SK-N-SH treated with all-trans-retinoic acid at 6 μM for 48 hours (cell line): ENCODE measurements around the gene CHST13.

Source experiments
- ATAC-seq: fragments of 200-7000 bp; cut with Tn5 transposase; 3 replicates; pipeline ENCODE4 v1.9.1; 2020; ENCODE audit warnings: mild to moderate bottlenecking, moderate library complexity
- ARNTL ChIP-seq: fragments of 450-650 bp; formaldehyde crosslinking; IDR thresholded peaks from 2 replicates; pipeline ENCODE4 v1.5.0; 2020; ENCODE audit warnings: low read depth, mild to moderate bottlenecking, moderate library complexity, borderline replicate concordance
- BACH2 ChIP-seq: fragments of 250-450 bp; sonication (Bioruptor Pico); IDR thresholded peaks from 2 replicates; pipeline ENCODE4 v1.9.0; 2021; ENCODE audit warnings: mild to moderate bottlenecking, borderline replicate concordance
- CSDC2 ChIP-seq: fragments of 250-450 bp; sonication (Bioruptor Pico); IDR thresholded peaks from 2 replicates; pipeline ENCODE4 v1.5.0; 2020; ENCODE audit warnings: mild to moderate bottlenecking, moderate library complexity
- GLIS3 ChIP-seq: fragments of 250-450 bp; sonication (Bioruptor Pico); IDR thresholded peaks from 2 replicates; pipeline ENCODE4 v1.5.0; 2020; ENCODE audit warnings: mild to moderate bottlenecking, moderate library complexity
- ISL1 ChIP-seq: fragments of 250-450 bp; sonication (Bioruptor Pico); IDR thresholded peaks from 2 replicates; pipeline ENCODE4 v2.1.2; 2022; ENCODE audit warnings: mild to moderate bottlenecking, moderate library complexity
- OSR1 ChIP-seq: fragments of 250-450 bp; sonication (Bioruptor Pico); IDR thresholded peaks from 2 replicates; pipeline ENCODE4 v1.8.0; 2022; ENCODE audit warnings: moderate library complexity, mild to moderate bottlenecking, inconsistent platforms
- PPARA ChIP-seq: fragments of 250-450 bp; sonication (Bioruptor Pico); IDR thresholded peaks from 2 replicates; pipeline ENCODE4 v1.5.0; 2020; ENCODE audit warnings: mild to moderate bottlenecking, borderline replicate concordance
- SNAI2 ChIP-seq: fragments of 250-450 bp; sonication (Bioruptor Pico); IDR thresholded peaks from 2 replicates; pipeline ENCODE4 v1.5.0; 2020; ENCODE audit warnings: mild to moderate bottlenecking, moderate library complexity
- TCF4 ChIP-seq: fragments of 250-450 bp; sonication (Bioruptor Pico); IDR thresholded peaks from 2 replicates; pipeline ENCODE4 v1.8.0; 2021; ENCODE audit warnings: mild to moderate bottlenecking, moderate library complexity, borderline replicate concordance
- TOX ChIP-seq: fragments of 250-450 bp; sonication (Bioruptor Pico); IDR thresholded peaks from 2 replicates; pipeline ENCODE4 v1.8.0; 2021; ENCODE audit warnings: mild to moderate bottlenecking, moderate library complexity, borderline replicate concordance
- ZC3H10 ChIP-seq: fragments of 250-450 bp; sonication (Bioruptor Pico); IDR thresholded peaks from 2 replicates; pipeline ENCODE4 v1.5.1; 2021; ENCODE audit warnings: mild to moderate bottlenecking, moderate library complexity
- ZFP3 ChIP-seq: fragments of 250-450 bp; sonication (Bioruptor Pico); IDR thresholded peaks from 2 replicates; pipeline ENCODE4 v1.5.0; 2020; ENCODE audit warnings: mild to moderate bottlenecking, moderate library complexity
- ZFP30 ChIP-seq: fragments of 450-650 bp; formaldehyde crosslinking; IDR thresholded peaks from 2 replicates; pipeline ENCODE4 v1.5.0; 2022; ENCODE audit warnings: mild to moderate bottlenecking, moderate library complexity
- ZNF70 ChIP-seq: fragments of 450-650 bp; formaldehyde crosslinking; IDR thresholded peaks from 2 replicates; pipeline ENCODE4 v1.5.0; 2020; ENCODE audit warnings: mild to moderate bottlenecking, moderate library complexity
- ZNF8 ChIP-seq: fragments of 450-650 bp; formaldehyde crosslinking; IDR thresholded peaks from 2 replicates; pipeline ENCODE4 v1.5.0; 2020; ENCODE audit warnings: mild to moderate bottlenecking, moderate library complexity
- TF ChIP-seq, protein P1 (sequence below): fragments of 250-450 bp; sonication (Bioruptor Pico); IDR thresholded peaks from 2 replicates; pipeline ENCODE4 v1.5.1; 2021; ENCODE audit warnings: mild to moderate bottlenecking, moderate library complexity
- TF ChIP-seq, protein P2 (sequence below): fragments of 250-450 bp; sonication (Bioruptor Pico); IDR thresholded peaks from 2 replicates; pipeline ENCODE4 v1.8.0; 2021; ENCODE audit warnings: low read depth, mild to moderate bottlenecking, moderate library complexity, borderline replicate concordance
- TF ChIP-seq, protein P3 (sequence below): fragments of 250-450 bp; sonication (Bioruptor Pico); IDR thresholded peaks from 2 replicates; pipeline ENCODE4 v1.5.1; 2020; ENCODE audit warnings: low read depth, mild to moderate bottlenecking, moderate library complexity
- TF ChIP-seq, protein P4 (sequence below): fragments of 250-450 bp; sonication (Bioruptor Pico); IDR thresholded peaks from 2 replicates; pipeline ENCODE4 v1.8.0; 2020; ENCODE audit warnings: mild to moderate bottlenecking, moderate library complexity, borderline replicate concordance

The CHST13 gene

DNA sequence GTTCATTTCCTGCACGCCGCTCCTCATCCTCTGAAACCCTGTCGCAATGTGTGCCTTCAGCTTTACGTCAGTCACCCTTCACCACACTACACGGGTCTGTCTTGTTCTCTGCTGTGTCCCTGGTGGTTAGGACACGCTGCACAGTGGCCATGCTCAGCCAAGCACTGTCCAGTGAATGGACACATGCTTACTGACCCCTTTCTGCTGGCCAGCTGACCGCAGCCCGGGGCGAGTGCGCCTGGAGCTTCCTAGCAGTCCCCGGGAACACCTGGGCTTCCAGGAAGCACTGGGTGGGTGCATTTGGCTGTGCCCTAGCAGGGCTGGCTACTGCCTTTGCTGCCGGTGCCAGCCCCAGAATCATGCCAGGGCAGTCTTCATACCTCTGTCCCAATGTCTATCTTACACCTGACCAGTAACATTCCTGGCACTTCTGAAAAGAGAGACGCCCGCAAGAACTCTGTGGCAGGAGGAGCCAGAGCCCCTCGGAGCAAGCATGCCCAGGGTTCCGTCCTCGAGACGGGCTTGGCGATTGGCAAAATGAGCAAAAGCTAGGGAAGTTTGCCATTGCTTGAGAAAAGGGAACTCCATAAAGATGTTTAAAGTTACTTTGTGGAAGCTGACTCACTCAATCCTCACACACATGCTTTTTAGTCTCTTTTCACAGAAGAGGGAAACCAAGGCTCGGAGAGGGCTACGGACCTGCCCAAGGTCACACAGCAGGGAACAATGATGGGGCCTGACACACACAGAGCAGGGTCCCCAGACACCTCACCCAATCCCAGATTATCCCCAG is 32.5 kb upstream of the CHST13 start (continued):
- TF ChIP-seq, protein P1, sequence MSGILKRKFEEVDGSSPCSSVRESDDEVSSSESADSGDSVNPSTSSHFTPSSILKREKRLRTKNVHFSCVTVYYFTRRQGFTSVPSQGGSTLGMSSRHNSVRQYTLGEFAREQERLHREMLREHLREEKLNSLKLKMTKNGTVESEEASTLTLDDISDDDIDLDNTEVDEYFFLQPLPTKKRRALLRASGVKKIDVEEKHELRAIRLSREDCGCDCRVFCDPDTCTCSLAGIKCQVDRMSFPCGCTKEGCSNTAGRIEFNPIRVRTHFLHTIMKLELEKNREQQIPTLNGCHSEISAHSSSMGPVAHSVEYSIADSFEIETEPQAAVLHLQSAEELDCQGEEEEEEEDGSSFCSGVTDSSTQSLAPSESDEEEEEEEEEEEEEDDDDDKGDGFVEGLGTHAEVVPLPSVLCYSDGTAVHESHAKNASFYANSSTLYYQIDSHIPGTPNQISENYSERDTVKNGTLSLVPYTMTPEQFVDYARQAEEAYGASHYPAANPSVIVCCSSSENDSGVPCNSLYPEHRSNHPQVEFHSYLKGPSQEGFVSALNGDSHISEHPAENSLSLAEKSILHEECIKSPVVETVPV, result no peak
- TF ChIP-seq TCF4 (CRISPR knock-in tag), result no peak
- TF ChIP-seq ZC3H10 (CRISPR knock-in tag), result no peak
- TF ChIP-seq, protein P2, sequence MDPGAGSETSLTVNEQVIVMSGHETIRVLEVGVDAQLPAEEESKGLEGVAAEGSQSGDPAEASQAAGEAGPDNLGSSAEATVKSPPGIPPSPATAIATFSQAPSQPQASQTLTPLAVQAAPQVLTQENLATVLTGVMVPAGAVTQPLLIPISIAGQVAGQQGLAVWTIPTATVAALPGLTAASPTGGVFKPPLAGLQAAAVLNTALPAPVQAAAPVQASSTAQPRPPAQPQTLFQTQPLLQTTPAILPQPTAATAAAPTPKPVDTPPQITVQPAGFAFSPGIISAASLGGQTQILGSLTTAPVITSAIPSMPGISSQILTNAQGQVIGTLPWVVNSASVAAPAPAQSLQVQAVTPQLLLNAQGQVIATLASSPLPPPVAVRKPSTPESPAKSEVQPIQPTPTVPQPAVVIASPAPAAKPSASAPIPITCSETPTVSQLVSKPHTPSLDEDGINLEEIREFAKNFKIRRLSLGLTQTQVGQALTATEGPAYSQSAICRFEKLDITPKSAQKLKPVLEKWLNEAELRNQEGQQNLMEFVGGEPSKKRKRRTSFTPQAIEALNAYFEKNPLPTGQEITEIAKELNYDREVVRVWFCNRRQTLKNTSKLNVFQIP (CRISPR knock-in tag), result no peak

DNA sequence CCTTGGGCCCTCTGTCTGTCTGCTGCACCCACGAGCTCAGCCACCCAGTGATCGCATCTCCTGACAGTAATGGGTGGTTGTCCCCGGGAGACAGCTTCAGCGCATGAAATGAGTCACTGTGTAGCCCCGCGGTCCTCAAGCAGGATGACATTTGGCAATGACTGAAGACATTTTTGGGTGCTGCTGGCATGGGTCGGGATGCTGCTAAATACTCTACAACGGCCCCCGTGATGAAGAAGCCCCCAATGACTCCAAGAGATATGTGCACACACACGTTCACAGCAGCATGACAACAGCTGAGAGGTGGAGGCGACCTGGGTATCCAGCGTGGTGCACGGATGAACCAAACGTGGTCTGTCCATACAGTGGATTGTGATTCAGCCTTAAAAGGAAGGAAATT is 30.9 kb upstream of the CHST13 start:
- no peak for ATAC-seq
- TF ChIP-seq CSDC2 (CRISPR knock-in tag), result no peak
- TF ChIP-seq BACH2, result no peak
- TF ChIP-seq, protein P3, sequence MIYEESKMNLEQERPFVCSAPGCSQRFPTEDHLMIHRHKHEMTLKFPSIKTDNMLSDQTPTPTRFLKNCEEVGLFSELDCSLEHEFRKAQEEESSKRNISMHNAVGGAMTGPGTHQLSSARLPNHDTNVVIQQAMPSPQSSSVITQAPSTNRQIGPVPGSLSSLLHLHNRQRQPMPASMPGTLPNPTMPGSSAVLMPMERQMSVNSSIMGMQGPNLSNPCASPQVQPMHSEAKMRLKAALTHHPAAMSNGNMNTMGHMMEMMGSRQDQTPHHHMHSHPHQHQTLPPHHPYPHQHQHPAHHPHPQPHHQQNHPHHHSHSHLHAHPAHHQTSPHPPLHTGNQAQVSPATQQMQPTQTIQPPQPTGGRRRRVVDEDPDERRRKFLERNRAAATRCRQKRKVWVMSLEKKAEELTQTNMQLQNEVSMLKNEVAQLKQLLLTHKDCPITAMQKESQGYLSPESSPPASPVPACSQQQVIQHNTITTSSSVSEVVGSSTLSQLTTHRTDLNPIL (CRISPR knock-in tag), result no peak
- TF ChIP-seq TCF4 (CRISPR knock-in tag), result no peak
- TF ChIP-seq, protein P4, sequence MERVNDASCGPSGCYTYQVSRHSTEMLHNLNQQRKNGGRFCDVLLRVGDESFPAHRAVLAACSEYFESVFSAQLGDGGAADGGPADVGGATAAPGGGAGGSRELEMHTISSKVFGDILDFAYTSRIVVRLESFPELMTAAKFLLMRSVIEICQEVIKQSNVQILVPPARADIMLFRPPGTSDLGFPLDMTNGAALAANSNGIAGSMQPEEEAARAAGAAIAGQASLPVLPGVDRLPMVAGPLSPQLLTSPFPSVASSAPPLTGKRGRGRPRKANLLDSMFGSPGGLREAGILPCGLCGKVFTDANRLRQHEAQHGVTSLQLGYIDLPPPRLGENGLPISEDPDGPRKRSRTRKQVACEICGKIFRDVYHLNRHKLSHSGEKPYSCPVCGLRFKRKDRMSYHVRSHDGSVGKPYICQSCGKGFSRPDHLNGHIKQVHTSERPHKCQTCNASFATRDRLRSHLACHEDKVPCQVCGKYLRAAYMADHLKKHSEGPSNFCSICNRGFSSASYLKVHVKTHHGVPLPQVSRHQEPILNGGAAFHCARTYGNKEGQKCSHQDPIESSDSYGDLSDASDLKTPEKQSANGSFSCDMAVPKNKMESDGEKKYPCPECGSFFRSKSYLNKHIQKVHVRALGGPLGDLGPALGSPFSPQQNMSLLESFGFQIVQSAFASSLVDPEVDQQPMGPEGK (CRISPR knock-in tag), result no peak
- no peak for TF ChIP-seq GLIS3 (CRISPR knock-in tag)
- TF ChIP-seq ARNTL (CRISPR knock-in tag), result no peak
- no peak for TF ChIP-seq ISL1 (CRISPR knock-in tag)
- TF ChIP-seq SNAI2, result no peak
- no peak for TF ChIP-seq ZNF70 (CRISPR knock-in tag)
- TF ChIP-seq ZFP30 (CRISPR knock-in tag), result no peak
- TF ChIP-seq, protein P1, result no peak
- no peak for TF ChIP-seq ZNF8 (CRISPR knock-in tag)
- TF ChIP-seq, all 23 proteins: peak for 0

DNA sequence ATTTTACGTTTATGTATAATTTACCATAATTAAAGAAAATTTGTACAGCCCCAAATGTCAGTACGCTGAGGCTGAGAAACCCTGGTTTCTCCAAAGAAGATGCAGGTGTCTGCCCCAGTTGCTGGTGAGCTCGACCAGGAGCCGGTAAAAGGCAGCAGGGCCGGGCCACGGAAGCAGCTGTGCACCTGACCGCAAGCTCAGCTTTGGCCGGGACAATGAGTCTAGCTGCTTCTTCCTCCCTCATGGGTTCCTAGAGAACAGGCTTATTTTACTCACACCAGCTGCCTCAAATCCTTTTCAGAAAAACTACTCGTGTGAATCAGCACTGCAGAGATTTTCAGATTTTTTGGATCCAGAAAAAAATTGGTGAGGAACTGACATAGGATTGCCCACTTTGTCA is 30.2 kb upstream of the CHST13 start:
- no peak for ATAC-seq
- TF ChIP-seq ZNF8 (CRISPR knock-in tag), result no peak
- TF ChIP-seq, protein P4 (CRISPR knock-in tag), result no peak
- TF ChIP-seq ZFP30 (CRISPR knock-in tag), result no peak
- TF ChIP-seq OSR1 (CRISPR knock-in tag), result no peak
- no peak for TF ChIP-seq PPARA (CRISPR knock-in tag)
- TF ChIP-seq, protein P3 (CRISPR knock-in tag), result no peak
- TF ChIP-seq ZFP3 (CRISPR knock-in tag), result no peak
- no peak for TF ChIP-seq TOX (CRISPR knock-in tag)
- no peak for TF ChIP-seq ARNTL (CRISPR knock-in tag)
- TF ChIP-seq, all 23 proteins: peak for 0
